ENCODE measurements around the gene SMIM26. TPM values are rescaled to one million over a fixed set of nuclear protein-coding genes. Genes with fewer than 3 reads are reported as not detected.

The SMIM26 gene
- total RNA-seq, 2 donors from 2014 or later = 67.9 to 78.1 TPM

DNA sequence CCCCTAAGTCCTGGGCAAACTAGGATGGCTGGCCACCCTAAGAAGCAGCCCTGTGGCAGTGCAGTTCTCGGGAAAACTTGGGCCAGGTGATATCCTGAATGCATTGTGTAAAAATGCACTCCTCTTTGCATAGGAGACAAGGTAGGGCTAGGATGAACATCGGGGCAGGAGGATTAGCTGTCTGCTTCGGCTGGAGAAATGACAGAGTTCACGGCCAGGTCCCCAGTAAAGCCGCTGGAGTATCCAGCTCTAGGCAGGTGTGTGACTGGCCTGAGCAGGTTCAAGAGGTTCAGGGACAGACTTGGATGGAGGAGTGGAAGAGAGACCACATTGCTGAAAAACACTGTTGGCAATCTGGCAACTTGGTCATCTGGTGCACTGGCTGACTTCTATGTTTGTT lies 47.0 kb downstream of the SMIM26 start:
- TF ChIP-seq CTCF (IDR thresholded peaks at IDR 0.05) = no peak
- H3K36me3 ChIP-seq = no peaks in the 10 kb centered on the region
- H3K4me3 ChIP-seq = no peak overlapping the region
- DNase-seq = no peak
- H3K9me3 ChIP-seq = no peaks in the 10 kb centered on the region
- intact Hi-C loops (cut with DNase I) = no loop called here
- no peaks in the 10 kb centered on the region for H3K4me1 ChIP-seq
- H3K9ac ChIP-seq (ENCODE audit: low read depth in 2 of 2, low read length in 2 of 2) = no peak overlapping the region
- H3K27me3 ChIP-seq = no peaks in the 10 kb centered on the region
- no peak overlapping the region for H3K27ac ChIP-seq

- Histone ChIP-seq H3K27ac (no peak overlapping the region), H3K9ac (ENCODE audit: low read depth in 2 of 2, low read length in 2 of 2) (no peak overlapping the region), H3K9me3 (no peaks in the 10 kb centered on the region), H3K27me3 (no peaks in the 10 kb centered on the region), H3K4me3 (no peak overlapping the region), H3K36me3 (no peaks in the 10 kb centered on the region), H3K4me1 (no peaks in the 10 kb centered on the region)
- DNase-seq = no peak
- intact Hi-C loops (cut with DNase I) = no loop called here
- TF ChIP-seq CTCF (IDR thresholded peaks at IDR 0.05) = no peak
These were observed 47.9 kb downstream of the SMIM26 start for GRCh38 chr20:18615020-18615650.

Other genes with a start within 250 kb of the SMIM26 start
- 1 to 10 TPM; 1.2 to 1.4 TPM for gene DZANK1, start 100.4 kb upstream of the SMIM26 start, total RNA-seq
- gene POLR3F, start 100.0 kb upstream of the SMIM26 start, total RNA-seq = 1 to 10 TPM; 5.5 to 8.9 TPM
- 10 to 100 TPM in 1 of 2 donors, 1 to 10 TPM in 1; 5.9 to 10.8 TPM for gene RBBP9, start 70.2 kb upstream of the SMIM26 start, total RNA-seq
- gene SEC23B, start 59.5 kb upstream of the SMIM26 start, total RNA-seq = 10 to 100 TPM; 56.5 to 77.8 TPM
- 10 to 100 TPM; 17.0 to 21.0 TPM for gene DTD1, start 20.6 kb downstream of the SMIM26 start, total RNA-seq
- gene SCP2D1, start 246.4 kb downstream of the SMIM26 start, total RNA-seq = not detected

Data from colonic mucosa (tissue), 4 donors.